ENCODE measurements around the gene C1orf116. TPM values are rescaled to one million over a fixed set of nuclear protein-coding genes. Genes with fewer than 3 reads are reported as not detected.

Gene C1orf116
- total RNA-seq, 1 experiment from 2014 or later = 8.7 TPM

DNA sequence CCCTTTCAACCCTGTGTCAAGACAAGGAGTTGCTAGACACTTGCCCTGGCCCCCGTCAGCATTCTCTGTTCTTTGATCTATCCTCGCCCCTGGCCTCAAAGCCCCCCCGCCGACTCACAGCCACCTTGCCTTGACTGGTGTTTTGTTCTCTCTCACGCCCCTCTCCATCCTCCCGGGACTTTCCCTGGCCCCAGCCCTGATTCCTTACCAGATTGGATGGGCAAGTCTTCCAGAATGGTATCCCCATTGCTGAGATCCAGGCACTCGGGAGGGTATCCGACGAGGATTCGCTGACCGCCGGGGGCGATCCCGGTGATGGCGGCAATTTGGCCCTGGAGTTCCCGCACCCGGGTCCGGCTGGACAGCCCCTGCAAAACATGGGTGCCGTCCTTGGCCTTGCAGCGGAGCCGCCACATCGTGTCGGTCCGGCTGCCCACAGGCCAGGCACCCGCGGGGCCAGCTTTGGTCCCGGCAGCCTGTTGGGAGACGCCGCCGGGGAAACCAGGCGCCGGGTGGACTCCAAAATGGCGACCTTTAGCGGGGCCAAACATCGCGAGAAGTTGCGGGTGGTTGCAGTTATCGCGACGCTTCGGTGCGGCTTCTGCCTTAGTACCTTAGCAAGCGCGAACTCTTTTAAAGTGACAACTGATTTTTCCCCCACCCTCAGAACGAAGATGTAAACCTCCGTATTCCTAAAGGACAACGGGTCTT lies 18.1 kb upstream of the C1orf116 start:
- Histone ChIP-seq H3K27me3 (replicated peaks; ENCODE audit: control insufficient read depth, insufficient read depth, low read length) (no peaks in the 10 kb centered on the region), H3K36me3 (ENCODE audit: control insufficient read depth, insufficient read depth, low read length) (0 out of 2 replicates have a peak, but pooled peaks cover 1% of the 10 kb centered on the region), H3K9me3 (no peaks in the 10 kb centered on the region), H3K4me1 (peaks cover 20% of the 10 kb centered on the region), H3K4me3 (ENCODE audit: low read depth, low read length) (peak overlapping the region; percentile 73)
- peak overlapping the region; percentile 97 for H3K27ac Mint-ChIP-seq (ENCODE audit: unreplicated experiment)
- CTCF ChIA-PET = interaction anchor here (1.7 kb wide), 1 partner anchor 18 kb away, joined by 12 read pairs; the partner anchor contains the start of gene C1orf116
- DNase-seq = peak; percentile 93 to 94
- no peaks in the 10 kb centered on the region for H3K9me3 Mint-ChIP-seq (ENCODE audit: unreplicated experiment)
- H3K4me3 Mint-ChIP-seq (ENCODE audit: unreplicated experiment) = peak overlapping the region; percentile 94
- intact Hi-C loops (cut with micrococcal nuclease; ENCODE audit: unreplicated experiment) = loop anchor here (2.0 kb wide), 2 partner anchors 18 to 38 kb away; partner anchors contain the start of genes C1orf116 and C4BPB
- BruUV-seq (replicated peaks) = no TSS peak
- peaks cover 15% of the 10 kb centered on the region for H3K4me1 Mint-ChIP-seq (ENCODE audit: low read depth, unreplicated experiment)
- TF ChIP-seq, protein P1, sequence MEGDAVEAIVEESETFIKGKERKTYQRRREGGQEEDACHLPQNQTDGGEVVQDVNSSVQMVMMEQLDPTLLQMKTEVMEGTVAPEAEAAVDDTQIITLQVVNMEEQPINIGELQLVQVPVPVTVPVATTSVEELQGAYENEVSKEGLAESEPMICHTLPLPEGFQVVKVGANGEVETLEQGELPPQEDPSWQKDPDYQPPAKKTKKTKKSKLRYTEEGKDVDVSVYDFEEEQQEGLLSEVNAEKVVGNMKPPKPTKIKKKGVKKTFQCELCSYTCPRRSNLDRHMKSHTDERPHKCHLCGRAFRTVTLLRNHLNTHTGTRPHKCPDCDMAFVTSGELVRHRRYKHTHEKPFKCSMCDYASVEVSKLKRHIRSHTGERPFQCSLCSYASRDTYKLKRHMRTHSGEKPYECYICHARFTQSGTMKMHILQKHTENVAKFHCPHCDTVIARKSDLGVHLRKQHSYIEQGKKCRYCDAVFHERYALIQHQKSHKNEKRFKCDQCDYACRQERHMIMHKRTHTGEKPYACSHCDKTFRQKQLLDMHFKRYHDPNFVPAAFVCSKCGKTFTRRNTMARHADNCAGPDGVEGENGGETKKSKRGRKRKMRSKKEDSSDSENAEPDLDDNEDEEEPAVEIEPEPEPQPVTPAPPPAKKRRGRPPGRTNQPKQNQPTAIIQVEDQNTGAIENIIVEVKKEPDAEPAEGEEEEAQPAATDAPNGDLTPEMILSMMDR (IDR thresholded peaks at IDR 0.05; ENCODE audit: insufficient read depth in 1 of 2, low read depth in 1 of 2, low read length in 1 of 2, severe bottlenecking in 1 of 2, unreplicated experiment in 1 of 2) = no peak
- peaks cover 44% of the 10 kb centered on the region for H3K36me3 Mint-ChIP-seq (ENCODE audit: insufficient read depth, unreplicated experiment)
- POLR2A ChIA-PET = interaction anchor here (0.5 to 1.8 kb wide), 2 partner anchors 18 to 117 kb away, joined by 3 to 4 read pairs; partner anchors contain the start of gene C1orf116
- no peaks in the 10 kb centered on the region for H3K27me3 Mint-ChIP-seq (ENCODE audit: insufficient read depth, unreplicated experiment)

DNA sequence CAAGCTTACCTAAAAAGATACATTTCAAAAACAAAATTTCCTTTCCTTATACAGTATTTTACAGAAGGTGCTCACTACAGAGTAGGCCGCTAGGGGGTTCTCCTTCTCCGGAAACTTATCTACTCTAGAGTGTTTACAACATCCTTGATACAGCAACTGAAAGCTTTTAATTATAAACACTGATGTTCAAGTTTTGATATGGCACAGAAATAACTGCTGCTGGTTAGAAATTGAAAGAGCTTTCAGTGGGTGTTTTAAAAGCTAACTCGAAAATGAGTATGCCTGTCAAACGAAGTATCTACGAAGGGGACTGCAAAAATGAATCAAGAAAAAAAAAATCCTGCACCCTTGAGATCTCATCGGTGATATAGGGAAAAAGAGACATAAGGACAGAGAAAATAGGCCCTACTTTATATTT lies 17.4 kb upstream of the C1orf116 start:
- no peaks in the 10 kb centered on the region for H3K9me3 ChIP-seq
- CTCF ChIA-PET = interaction anchor here (1.7 kb wide), 1 partner anchor 18 kb away, joined by 12 read pairs; the partner anchor contains the start of gene C1orf116
- peaks cover 48% of the 10 kb centered on the region for H3K36me3 Mint-ChIP-seq (ENCODE audit: insufficient read depth, unreplicated experiment)
- H3K36me3 ChIP-seq (ENCODE audit: control insufficient read depth, insufficient read depth, low read length) = 0 out of 2 replicates have a peak, but pooled peaks cover 1% of the 10 kb centered on the region
- peak overlapping the region; percentile 97 for H3K27ac Mint-ChIP-seq (ENCODE audit: unreplicated experiment)
- BruUV-seq (replicated peaks) = no TSS peak
- no peaks in the 10 kb centered on the region for H3K27me3 ChIP-seq (replicated peaks; ENCODE audit: control insufficient read depth, insufficient read depth, low read length)
- H3K4me3 ChIP-seq (ENCODE audit: low read depth, low read length) = peak overlapping the region; percentile 73
- DNase-seq = peak in 1 of 2 experiments; percentile 54
- intact Hi-C loops (cut with micrococcal nuclease; ENCODE audit: unreplicated experiment) = loop anchor here (2.0 kb wide), 2 partner anchors 17 to 39 kb away; partner anchors contain the start of genes C1orf116 and C4BPB
- no peaks in the 10 kb centered on the region for H3K9me3 Mint-ChIP-seq (ENCODE audit: unreplicated experiment)
- TF ChIP-seq, protein P1 (IDR thresholded peaks at IDR 0.05; ENCODE audit: insufficient read depth in 1 of 2, low read depth in 1 of 2, low read length in 1 of 2, severe bottlenecking in 1 of 2, unreplicated experiment in 1 of 2) = peak; percentile 80 to 86
- peak overlapping the region; percentile 94 for H3K4me3 Mint-ChIP-seq (ENCODE audit: unreplicated experiment)
- H3K27me3 Mint-ChIP-seq (ENCODE audit: insufficient read depth, unreplicated experiment) = no peaks in the 10 kb centered on the region
- peaks cover 15% of the 10 kb centered on the region for H3K4me1 Mint-ChIP-seq (ENCODE audit: low read depth, unreplicated experiment)
- POLR2A ChIA-PET = interaction anchor here (1.8 kb wide), 1 partner anchor 17 kb away, joined by 4 read pairs; the partner anchor contains the start of gene C1orf116
- peaks cover 27% of the 10 kb centered on the region for H3K4me1 ChIP-seq

GRCh38 chr1:207049514-207049913 lies 17.0 kb upstream of the C1orf116 start:
- no peaks in the 10 kb centered on the region for H3K9me3 Mint-ChIP-seq (ENCODE audit: unreplicated experiment)
- Histone ChIP-seq H3K4me1 (peaks cover 31% of the 10 kb centered on the region), H3K4me3 (ENCODE audit: low read depth, low read length) (peak overlapping the region; percentile 73), H3K27me3 (replicated peaks; ENCODE audit: control insufficient read depth, insufficient read depth, low read length) (no peaks in the 10 kb centered on the region), H3K36me3 (ENCODE audit: control insufficient read depth, insufficient read depth, low read length) (0 out of 2 replicates have a peak, but pooled peaks cover 1% of the 10 kb centered on the region), H3K9me3 (no peaks in the 10 kb centered on the region)
- H3K36me3 Mint-ChIP-seq (ENCODE audit: insufficient read depth, unreplicated experiment) = peaks cover 51% of the 10 kb centered on the region
- intact Hi-C loops (cut with micrococcal nuclease; ENCODE audit: unreplicated experiment) = no loop called here
- POLR2A ChIA-PET = interaction anchor here (1.8 kb wide), 1 partner anchor 17 kb away, joined by 4 read pairs; the partner anchor contains the start of gene C1orf116
- no TSS peak for BruUV-seq (replicated peaks)
- peaks cover 10% of the 10 kb centered on the region for H3K4me1 Mint-ChIP-seq (ENCODE audit: low read depth, unreplicated experiment)
- CTCF ChIA-PET = interaction anchor here (1.7 kb wide), 1 partner anchor 17 kb away, joined by 12 read pairs; the partner anchor contains the start of gene C1orf116
- TF ChIP-seq, protein P1 (IDR thresholded peaks at IDR 0.05; ENCODE audit: insufficient read depth in 1 of 2, low read depth in 1 of 2, low read length in 1 of 2, severe bottlenecking in 1 of 2, unreplicated experiment in 1 of 2) = no peak
- H3K27me3 Mint-ChIP-seq (ENCODE audit: insufficient read depth, unreplicated experiment) = no peaks in the 10 kb centered on the region
- DNase-seq = no peak
- H3K27ac Mint-ChIP-seq (ENCODE audit: unreplicated experiment) = peak overlapping the region; percentile 97
- H3K4me3 Mint-ChIP-seq (ENCODE audit: unreplicated experiment) = peak overlapping the region; percentile 94
